Suprapubic skin (tissue), 4 donors: ENCODE results near the gene TAS2R39. TPM values are rescaled to one million over a fixed set of nuclear protein-coding genes. Genes with fewer than 3 reads are reported as not detected.
A peak's percentile ranks its signal among the peaks of the same experiment; 100 is the strongest.

Source experiments
- DNase-seq, 2 donors: peaks; one replicate each; pipeline ENCODE4 v3.0.0-alpha.2; 2019; ENCODE audit warnings: low spot score in 2 of 2
- H3K27ac ChIP-seq: fragments of 200-600 bp; sonication (generic); one replicate; pipeline ENCODE4 v1.5.1; 2019
- H3K27me3 ChIP-seq: fragments of 200-600 bp; sonication (generic); one replicate; pipeline ENCODE4 v1.5.1; 2019
- H3K36me3 ChIP-seq: fragments of 200-600 bp; sonication (generic); one replicate; pipeline ENCODE4 v1.5.1; 2019
- H3K4me1 ChIP-seq: fragments of 200-600 bp; sonication (generic); one replicate; pipeline ENCODE4 v1.5.1; 2019
- H3K4me3 ChIP-seq: fragments of 200-600 bp; sonication (generic); one replicate; pipeline ENCODE4 v1.5.1; 2019; ENCODE audit warnings: mild to moderate bottlenecking
- H3K9me3 ChIP-seq: fragments of 200-600 bp; sonication (generic); one replicate; pipeline ENCODE4 v1.5.1; 2019
- EP300 ChIP-seq: sonication (generic); formaldehyde crosslinking; IDR thresholded peaks from one replicate; pipeline ENCODE4 v1.6.1; 2017; ENCODE audit warnings: antibody characterized with exemption
- POLR2A ChIP-seq, 2 donors: fragments of 450-650 bp; IDR thresholded peaks; one replicate each; pipeline ENCODE4 v1.6.1; 2017; ENCODE audit warnings: antibody characterized with exemption in 2 of 2, mild to moderate bottlenecking in 2 of 2, moderate library complexity in 2 of 2
- POLR2AphosphoS5 ChIP-seq, 3 donors: sonication (generic); formaldehyde crosslinking; IDR thresholded peaks; one replicate each; pipeline ENCODE4 v1.6.1; 2017; ENCODE audit warnings: antibody characterized with exemption in 3 of 3
- WGBS: methylation state at CpG from one replicate; pipeline ENCODE4 v1.1.5; 2018; 5-methylcytosine and 5-hydroxymethylcytosine counted together
- total RNA-seq, 4 donors: library from RNA; depleted of rRNA; stranded (reverse); fragments of >200 nt; gene quantifications; one replicate each; pipeline ENCODE4 v1.1.0, GENCODE V29; 2016
- TF ChIP-seq, protein P1 (sequence below), 2 donors: fragments of 200-600 bp in 1 of 2; fragments of 450-650 bp in 1 of 2; sonication (generic) in 1 of 2; IDR thresholded peaks; one replicate each; pipeline ENCODE4 v1.5.1; 2016 to 2019; ENCODE audit warnings: antibody characterized with exemption in 2 of 2, mild to moderate bottlenecking in 1 of 2, moderate library complexity in 1 of 2

The TAS2R39 gene
- total RNA-seq, 4 donors from 2014 or later, result not detected

DNA sequence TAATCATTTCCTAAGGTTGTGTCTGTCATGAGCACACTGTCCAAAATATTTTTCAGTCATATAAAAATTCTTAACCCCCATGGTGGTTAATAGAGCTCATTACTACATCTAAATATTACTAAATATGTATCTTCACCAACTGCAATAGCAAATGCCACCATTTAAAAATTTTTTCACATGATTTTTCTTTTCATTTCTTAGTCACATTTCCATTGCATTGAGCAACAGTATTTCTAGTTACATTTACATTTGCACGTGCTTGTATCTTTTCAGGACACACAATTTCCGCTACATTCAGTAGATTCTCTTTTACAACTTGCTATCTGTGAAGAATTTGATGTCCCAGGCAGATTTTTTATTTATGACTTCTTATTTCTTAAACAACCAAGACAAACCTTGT, 33.5 kb downstream of the TAS2R39 start:
- H3K4me3 ChIP-seq, result no peak overlapping the region
- TF ChIP-seq POLR2AphosphoS5 (IDR thresholded peaks at IDR 0.05), result no peak
- TF ChIP-seq, protein P1, sequence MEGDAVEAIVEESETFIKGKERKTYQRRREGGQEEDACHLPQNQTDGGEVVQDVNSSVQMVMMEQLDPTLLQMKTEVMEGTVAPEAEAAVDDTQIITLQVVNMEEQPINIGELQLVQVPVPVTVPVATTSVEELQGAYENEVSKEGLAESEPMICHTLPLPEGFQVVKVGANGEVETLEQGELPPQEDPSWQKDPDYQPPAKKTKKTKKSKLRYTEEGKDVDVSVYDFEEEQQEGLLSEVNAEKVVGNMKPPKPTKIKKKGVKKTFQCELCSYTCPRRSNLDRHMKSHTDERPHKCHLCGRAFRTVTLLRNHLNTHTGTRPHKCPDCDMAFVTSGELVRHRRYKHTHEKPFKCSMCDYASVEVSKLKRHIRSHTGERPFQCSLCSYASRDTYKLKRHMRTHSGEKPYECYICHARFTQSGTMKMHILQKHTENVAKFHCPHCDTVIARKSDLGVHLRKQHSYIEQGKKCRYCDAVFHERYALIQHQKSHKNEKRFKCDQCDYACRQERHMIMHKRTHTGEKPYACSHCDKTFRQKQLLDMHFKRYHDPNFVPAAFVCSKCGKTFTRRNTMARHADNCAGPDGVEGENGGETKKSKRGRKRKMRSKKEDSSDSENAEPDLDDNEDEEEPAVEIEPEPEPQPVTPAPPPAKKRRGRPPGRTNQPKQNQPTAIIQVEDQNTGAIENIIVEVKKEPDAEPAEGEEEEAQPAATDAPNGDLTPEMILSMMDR (IDR thresholded peaks at IDR 0.05), result no peak
- TF ChIP-seq POLR2A (IDR thresholded peaks at IDR 0.05), result no peak
- no peak for TF ChIP-seq EP300
- H3K36me3 ChIP-seq, result no peaks in the 10 kb centered on the region
- H3K27ac ChIP-seq, result no peak overlapping the region
- H3K4me1 ChIP-seq, result no peaks in the 10 kb centered on the region
- no peaks in the 10 kb centered on the region for H3K27me3 ChIP-seq
- DNase-seq, result no peak
- peaks cover 2% of the 10 kb centered on the region for H3K9me3 ChIP-seq
- 91% methylated on average over 2 of the region's 2 CpGs for WGBS

DNA sequence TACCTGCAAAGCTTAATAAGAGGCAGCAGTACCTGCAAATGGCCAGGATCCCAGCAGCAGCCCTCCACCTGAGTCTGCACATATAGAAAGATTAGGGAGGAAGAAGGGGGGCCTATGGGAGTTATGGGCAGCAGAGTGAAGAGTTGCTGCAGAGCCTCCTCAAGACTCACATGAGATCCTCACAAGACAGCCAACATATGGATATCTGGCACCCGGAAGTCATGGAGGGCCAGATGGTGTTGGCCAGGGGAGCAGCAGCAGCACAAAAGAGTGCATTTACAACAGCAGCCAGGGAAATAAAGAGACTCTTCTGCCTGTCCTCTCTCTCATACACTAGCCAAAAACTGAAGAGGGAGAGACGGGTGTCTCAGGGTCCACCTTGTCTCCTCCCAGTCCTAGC, 34.6 kb downstream of the TAS2R39 start:
- no peaks in the 10 kb centered on the region for H3K9me3 ChIP-seq
- H3K27ac ChIP-seq, result no peak overlapping the region
- no peaks in the 10 kb centered on the region for H3K36me3 ChIP-seq
- no peak for TF ChIP-seq POLR2A (IDR thresholded peaks at IDR 0.05)
- TF ChIP-seq, protein P1 (IDR thresholded peaks at IDR 0.05), result no peak
- no peak for TF ChIP-seq POLR2AphosphoS5 (IDR thresholded peaks at IDR 0.05)
- no peak for TF ChIP-seq EP300
- no peaks in the 10 kb centered on the region for H3K27me3 ChIP-seq
- WGBS, result 65% methylated on average over 2 of the region's 2 CpGs
- no peak for DNase-seq
- peaks cover 4% of the 10 kb centered on the region for H3K4me1 ChIP-seq
- H3K4me3 ChIP-seq, result no peak overlapping the region

DNA sequence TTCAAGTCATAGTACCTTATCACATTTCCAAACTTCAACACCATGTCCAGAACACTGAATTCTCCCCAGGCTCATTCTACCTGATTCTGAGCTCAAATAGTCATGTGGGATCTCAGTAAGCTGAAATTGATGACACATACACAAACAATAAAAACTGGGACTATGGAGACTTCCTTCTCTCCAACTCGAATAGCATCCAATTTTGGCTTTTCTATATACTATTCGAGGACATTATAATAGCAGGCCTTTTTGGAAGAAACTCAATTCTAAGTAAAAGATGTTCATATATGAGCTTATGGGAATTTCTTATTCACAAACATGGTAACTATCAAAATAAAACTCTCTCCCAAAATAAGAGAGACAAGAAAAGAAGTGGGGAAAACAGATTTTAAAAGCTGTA, 38.1 kb downstream of the TAS2R39 start:
- Histone ChIP-seq H3K27ac (no peak overlapping the region), H3K27me3 (no peaks in the 10 kb centered on the region), H3K4me3 (no peak overlapping the region), H3K9me3 (no peaks in the 10 kb centered on the region), H3K36me3 (no peaks in the 10 kb centered on the region), H3K4me1 (peaks cover 4% of the 10 kb centered on the region)
- WGBS, result 83% methylated on average over 2 of the region's 2 CpGs
- TF ChIP-seq POLR2A (IDR thresholded peaks at IDR 0.05), result no peak
- TF ChIP-seq, protein P1 (IDR thresholded peaks at IDR 0.05), result no peak
- no peak for TF ChIP-seq EP300
- TF ChIP-seq POLR2AphosphoS5 (IDR thresholded peaks at IDR 0.05), result no peak
- DNase-seq, result no peak

DNA sequence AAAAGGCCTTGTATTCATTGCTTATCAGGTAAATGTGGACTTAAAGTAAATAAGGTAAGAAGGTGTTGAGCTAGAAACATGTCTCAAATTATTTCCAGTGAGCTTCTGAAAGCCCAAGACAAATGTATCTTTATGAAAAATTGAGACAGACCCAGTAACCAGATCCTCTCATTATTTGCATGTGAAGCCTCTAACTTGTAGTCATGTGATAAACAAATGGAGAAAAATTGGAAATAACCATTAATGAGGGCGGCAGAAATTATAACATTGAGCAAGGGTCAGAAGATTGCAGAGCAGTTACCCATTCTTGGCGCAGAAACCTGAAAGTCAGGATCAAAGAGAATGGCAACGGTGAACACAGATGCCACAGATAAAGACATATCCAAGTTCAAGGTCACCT, 38.5 kb downstream of the TAS2R39 start, which contains the start of gene TAS2R40:
TSS of gene TAS2R40 (plus strand) at position 301 of the 400 bp plus-strand sequence. CDS start at position 343, 42 bp downstream.
- WGBS, result 77% methylated on average over 3 of the region's 3 CpGs
- no peak within 1 kb of the TSS for H3K4me3 ChIP-seq
- H3K9me3 ChIP-seq, result no peaks in the 10 kb centered on the region
- no peak for DNase-seq
- no peaks in the 10 kb centered on the region for H3K36me3 ChIP-seq
- peaks cover 4% of the 10 kb centered on the region for H3K4me1 ChIP-seq
- peak within 1 kb of the TSS; percentile 16 for H3K27ac ChIP-seq
- no peak for TF ChIP-seq POLR2A (IDR thresholded peaks at IDR 0.05)
- no peak for TF ChIP-seq POLR2AphosphoS5 (IDR thresholded peaks at IDR 0.05)
- TF ChIP-seq, protein P1 (IDR thresholded peaks at IDR 0.05), result no peak
- no peak for TF ChIP-seq EP300
- H3K27me3 ChIP-seq, result no peaks in the 10 kb centered on the region

DNA sequence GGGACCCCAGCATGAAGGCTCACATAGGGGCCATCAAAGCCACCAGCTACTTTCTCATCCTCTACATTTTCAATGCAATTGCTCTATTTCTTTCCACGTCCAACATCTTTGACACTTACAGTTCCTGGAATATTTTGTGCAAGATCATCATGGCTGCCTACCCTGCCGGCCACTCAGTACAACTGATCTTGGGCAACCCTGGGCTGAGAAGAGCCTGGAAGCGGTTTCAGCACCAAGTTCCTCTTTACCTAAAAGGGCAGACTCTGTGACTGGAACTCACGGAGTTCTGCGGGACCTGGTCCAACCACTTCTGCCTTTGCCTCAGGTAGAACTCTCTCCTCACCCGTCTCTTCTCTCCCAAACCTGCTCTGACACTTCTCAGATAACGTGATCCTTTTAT, 39.6 kb downstream of the TAS2R39 start:
- no peaks in the 10 kb centered on the region for H3K9me3 ChIP-seq
- no peaks in the 10 kb centered on the region for H3K27me3 ChIP-seq
- no peak for DNase-seq
- H3K4me1 ChIP-seq, result peaks cover 4% of the 10 kb centered on the region
- no peak for TF ChIP-seq EP300
- TF ChIP-seq, protein P1 (IDR thresholded peaks at IDR 0.05), result no peak
- TF ChIP-seq POLR2A (IDR thresholded peaks at IDR 0.05), result no peak
- TF ChIP-seq POLR2AphosphoS5 (IDR thresholded peaks at IDR 0.05), result no peak
- H3K36me3 ChIP-seq, result no peaks in the 10 kb centered on the region
- peak overlapping the region; percentile 16 for H3K27ac ChIP-seq
- 54% methylated on average over 7 of the region's 7 CpGs for WGBS
- no peak overlapping the region for H3K4me3 ChIP-seq
